ENCODE measurements around the gene SLC66A3.

Gene SLC66A3

GRCh38 chr2:11155381-11156035, at the start of gene SLC66A3:
Gene SLC66A3, plus strand, starts transcription at chr2:11155467. Its CDS starts 80 bp downstream, at chr2:11155547.
- no peak for DNase-seq (ENCODE audit: low spot score)

- DNase-seq (ENCODE audit: low spot score): no peak
These were observed 46.3 kb upstream of the SLC66A3 start for GRCh38 chr2:11109002-11109401.

GRCh38 chr2:11112870-11113428, 42.3 kb upstream of the SLC66A3 start:
- no peak for DNase-seq (ENCODE audit: low spot score)

GRCh38 chr2:11117776-11118175, 37.5 kb upstream of the SLC66A3 start:
- DNase-seq (ENCODE audit: low spot score): no peak

- DNase-seq (ENCODE audit: low spot score): no peak
These were observed 36.5 kb upstream of the SLC66A3 start for GRCh38 chr2:11118761-11119160.

- DNase-seq (ENCODE audit: low spot score): no peak
These were observed 34.0 kb upstream of the SLC66A3 start for GRCh38 chr2:11121099-11121822.

- no peak for DNase-seq (ENCODE audit: low spot score)
These were observed 33.5 kb upstream of the SLC66A3 start for GRCh38 chr2:11121823-11122155.

GRCh38 chr2:11122380-11122779, 32.9 kb upstream of the SLC66A3 start:
- no peak for DNase-seq (ENCODE audit: low spot score)

GRCh38 chr2:11123001-11123809, 32.1 kb upstream of the SLC66A3 start:
- no peak for DNase-seq (ENCODE audit: low spot score)

GRCh38 chr2:11123856-11124759, 31.2 kb upstream of the SLC66A3 start:
- DNase-seq (ENCODE audit: low spot score): peak; percentile 19

- DNase-seq (ENCODE audit: low spot score): no peak
These were observed 30.6 kb upstream of the SLC66A3 start for GRCh38 chr2:11124760-11125068.

GRCh38 chr2:11127761-11128160, 27.5 kb upstream of the SLC66A3 start:
- DNase-seq (ENCODE audit: low spot score): no peak

- DNase-seq (ENCODE audit: low spot score): no peak
These were observed 26.9 kb upstream of the SLC66A3 start for GRCh38 chr2:11128243-11128951.

GRCh38 chr2:11129598-11130449, 25.4 kb upstream of the SLC66A3 start:
- no peak for DNase-seq (ENCODE audit: low spot score)

GRCh38 chr2:11131166-11131920, 23.9 kb upstream of the SLC66A3 start:
- no peak for DNase-seq (ENCODE audit: low spot score)

- no peak for DNase-seq (ENCODE audit: low spot score)
These were observed 23.1 kb upstream of the SLC66A3 start for GRCh38 chr2:11132036-11132671.

GRCh38 chr2:11133238-11133935, 21.9 kb upstream of the SLC66A3 start:
- no peak for DNase-seq (ENCODE audit: low spot score)

- DNase-seq (ENCODE audit: low spot score): no peak
These were observed 21.3 kb upstream of the SLC66A3 start for GRCh38 chr2:11133936-11134320.
